AG10803 (cell line): Measurements from ENCODE around the gene PCYOX1L.
A peak's percentile ranks its signal among the peaks of the same experiment; 100 is the strongest.

Source experiments
- DNase-seq: peaks from one replicate; pipeline ENCODE4 v3.0.0; 2010; ENCODE audit warnings: low read depth
- H3K4me3 ChIP-seq: 2 replicates; pipeline ENCODE4 v1.5.1; 2011; ENCODE audit warnings: mild to moderate bottlenecking, low read length, control low read depth
- TF ChIP-seq, protein P1 (sequence below): conservative IDR thresholded peaks from 2 replicates; pipeline ENCODE4 v1.5.1; 2011; ENCODE audit warnings: mild to moderate bottlenecking, low read length, control low read depth, inconsistent platforms

The PCYOX1L gene

DNA sequence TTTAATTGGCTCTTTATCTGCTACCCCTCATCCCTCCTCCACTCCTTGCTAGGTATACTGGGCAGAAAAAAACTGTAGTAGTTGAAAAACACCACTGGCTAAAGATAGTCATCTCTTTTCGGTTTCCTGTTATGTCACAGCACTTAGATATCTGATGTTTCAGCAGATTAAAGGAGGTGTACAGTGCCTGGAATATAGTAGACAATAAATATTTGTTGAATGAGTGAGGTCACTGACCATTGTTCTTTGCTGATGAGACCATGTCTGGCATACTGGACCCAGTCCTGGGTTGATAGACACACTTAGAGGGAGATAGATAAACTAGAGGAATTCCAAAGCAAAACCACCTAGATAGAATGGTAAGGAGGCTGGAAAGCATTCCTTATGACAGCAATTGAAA is 9.3 kb upstream of the PCYOX1L start:
- DNase-seq: no peak
- no peak overlapping the region for H3K4me3 ChIP-seq
- TF ChIP-seq, protein P1, sequence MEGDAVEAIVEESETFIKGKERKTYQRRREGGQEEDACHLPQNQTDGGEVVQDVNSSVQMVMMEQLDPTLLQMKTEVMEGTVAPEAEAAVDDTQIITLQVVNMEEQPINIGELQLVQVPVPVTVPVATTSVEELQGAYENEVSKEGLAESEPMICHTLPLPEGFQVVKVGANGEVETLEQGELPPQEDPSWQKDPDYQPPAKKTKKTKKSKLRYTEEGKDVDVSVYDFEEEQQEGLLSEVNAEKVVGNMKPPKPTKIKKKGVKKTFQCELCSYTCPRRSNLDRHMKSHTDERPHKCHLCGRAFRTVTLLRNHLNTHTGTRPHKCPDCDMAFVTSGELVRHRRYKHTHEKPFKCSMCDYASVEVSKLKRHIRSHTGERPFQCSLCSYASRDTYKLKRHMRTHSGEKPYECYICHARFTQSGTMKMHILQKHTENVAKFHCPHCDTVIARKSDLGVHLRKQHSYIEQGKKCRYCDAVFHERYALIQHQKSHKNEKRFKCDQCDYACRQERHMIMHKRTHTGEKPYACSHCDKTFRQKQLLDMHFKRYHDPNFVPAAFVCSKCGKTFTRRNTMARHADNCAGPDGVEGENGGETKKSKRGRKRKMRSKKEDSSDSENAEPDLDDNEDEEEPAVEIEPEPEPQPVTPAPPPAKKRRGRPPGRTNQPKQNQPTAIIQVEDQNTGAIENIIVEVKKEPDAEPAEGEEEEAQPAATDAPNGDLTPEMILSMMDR: no peak

DNA sequence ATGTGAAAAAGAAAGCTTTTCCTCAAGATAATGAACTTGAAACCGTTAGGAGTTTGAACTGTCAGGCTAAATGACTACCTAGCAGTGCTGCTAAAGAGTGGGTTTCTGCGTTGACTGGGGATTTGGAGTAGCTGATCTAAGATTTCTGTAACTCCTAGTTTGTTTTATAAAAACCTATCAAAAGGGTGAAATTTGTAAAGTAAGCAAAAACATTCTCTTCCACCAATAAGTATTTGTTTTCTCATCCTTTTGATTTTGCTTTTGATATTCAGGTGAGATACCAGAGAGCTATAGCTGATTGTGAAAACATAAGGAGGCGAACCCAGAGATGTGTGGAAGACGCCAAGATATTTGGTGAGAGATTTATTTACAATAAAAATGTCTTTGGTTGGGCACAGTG is 8.5 kb upstream of the PCYOX1L start:
- no peak overlapping the region for H3K4me3 ChIP-seq
- DNase-seq: no peak
- TF ChIP-seq, protein P1: no peak

DNA sequence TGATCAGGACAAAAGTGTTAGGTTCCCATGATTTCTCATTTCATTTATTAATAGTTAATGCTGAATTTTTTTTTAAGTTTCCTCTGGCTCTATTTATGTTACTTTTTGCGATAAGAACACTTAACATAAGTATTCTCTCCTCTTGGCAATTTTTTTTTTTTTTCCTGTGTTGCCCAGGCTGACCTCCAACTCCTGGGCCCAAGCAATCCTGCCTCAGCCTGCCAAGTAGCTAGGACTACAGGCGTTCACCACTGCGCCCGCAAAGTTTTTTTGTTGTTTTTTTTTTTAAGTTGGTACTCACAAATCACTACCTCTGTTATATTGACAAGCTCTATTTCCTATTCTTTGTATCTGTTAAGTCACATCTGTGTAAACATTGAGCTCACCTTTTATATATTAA is 5.7 kb upstream of the PCYOX1L start:
- DNase-seq: no peak
- H3K4me3 ChIP-seq: no peak overlapping the region
- TF ChIP-seq, protein P1: no peak

DNA sequence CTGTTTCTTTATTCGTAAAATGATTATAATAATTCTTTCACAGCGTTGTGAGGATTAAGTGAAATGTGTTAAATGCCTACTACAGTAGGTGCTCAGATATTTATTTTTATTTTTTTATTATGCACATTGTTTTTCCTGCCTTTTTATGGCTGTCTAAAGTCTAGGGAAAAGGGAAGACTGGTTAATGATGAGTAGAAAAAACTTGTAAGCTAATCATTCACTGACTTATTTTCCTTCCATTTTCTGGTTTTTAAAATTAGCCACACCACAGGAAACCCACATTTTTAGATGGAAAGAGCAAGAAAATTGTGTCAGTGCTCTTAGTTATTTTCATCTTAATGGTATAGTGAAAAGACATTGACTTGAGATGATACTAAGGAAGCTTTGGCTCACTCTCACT is 3.9 kb upstream of the PCYOX1L start:
- H3K4me3 ChIP-seq: no peak overlapping the region
- DNase-seq: no peak
- TF ChIP-seq, protein P1: no peak

DNA sequence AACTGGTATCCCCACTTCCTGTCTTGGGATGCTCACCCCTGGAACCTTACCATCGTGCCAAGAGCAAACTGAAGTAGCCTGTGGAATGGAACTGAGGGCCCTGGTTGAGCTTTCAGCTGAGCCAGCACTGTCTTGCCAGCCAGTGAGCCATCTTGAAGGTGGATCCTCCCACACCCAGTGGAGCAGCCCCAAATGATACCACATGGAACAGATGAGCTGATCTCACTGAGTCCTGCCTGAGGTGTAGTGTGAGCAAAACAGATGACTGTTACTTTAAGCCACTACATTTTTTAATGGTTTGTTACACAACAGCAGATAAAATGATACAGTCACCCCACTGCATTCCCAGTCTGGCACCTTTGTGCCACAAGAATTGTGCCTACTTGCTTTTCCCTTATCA is 2.2 kb upstream of the PCYOX1L start:
- DNase-seq: no peak
- no peak overlapping the region for H3K4me3 ChIP-seq
- TF ChIP-seq, protein P1: no peak

DNA sequence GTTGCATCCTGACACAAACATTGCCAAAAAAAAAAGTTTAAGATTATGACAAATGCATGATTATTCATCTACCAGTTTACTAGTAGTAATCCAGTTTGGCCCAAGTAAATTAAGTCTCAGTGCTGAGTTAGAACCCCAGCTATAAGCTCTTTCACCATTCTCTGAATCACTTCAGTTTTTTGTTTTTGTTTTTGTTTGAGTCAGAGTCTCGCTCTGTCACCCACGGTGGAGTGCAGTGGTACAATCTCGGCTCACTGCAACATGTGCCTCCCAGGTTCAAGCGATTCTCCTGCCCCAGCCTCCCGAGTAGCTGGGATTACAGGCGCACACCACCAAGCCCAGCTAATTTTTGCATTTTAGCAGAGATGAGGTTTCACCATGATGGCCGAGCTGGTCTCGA is 1.5 kb upstream of the PCYOX1L start:
- no peak for DNase-seq
- no peak overlapping the region for H3K4me3 ChIP-seq
- TF ChIP-seq, protein P1: no peak

DNA sequence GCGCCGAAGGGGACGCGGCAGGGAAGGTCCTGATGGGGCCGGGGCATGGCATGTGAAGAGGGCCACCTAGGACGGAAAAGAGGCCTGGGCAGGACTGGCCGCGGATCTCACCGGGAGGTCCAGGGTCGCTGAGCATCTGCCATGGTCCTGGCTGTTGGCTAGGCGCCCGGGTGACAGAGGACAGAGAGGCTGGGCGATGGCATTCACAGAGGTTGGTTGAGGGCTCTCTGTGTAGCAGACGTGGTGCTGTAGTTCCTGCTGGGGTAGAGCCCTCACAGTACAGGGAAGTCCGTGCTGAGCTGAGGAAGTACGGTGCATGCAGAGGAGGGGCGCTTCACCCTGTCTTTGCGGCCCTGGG is 427 bp downstream of the PCYOX1L start:
- no peak for DNase-seq
- H3K4me3 ChIP-seq: peak overlapping the region; percentile 74

More for the DNA sequence above, 427 bp downstream of the PCYOX1L start:
- TF ChIP-seq, protein P1: no peak
